OCI-LY3 (cell line): ENCODE results near the gene CABP4.

Experiments
- EZH2phosphoT487 ChIP-seq: fragments of 200-600 bp; shearing (Covaris generic); IDR thresholded peaks from 2 replicates; pipeline ENCODE4 v1.6.1; 2018; ENCODE audit warnings: antibody characterized with exemption, mixed run types, low read depth
- TF ChIP-seq, protein P1 (sequence below): fragments of 200-600, 300-600 bp; sonication (generic); IDR thresholded peaks from 2 replicates; pipeline ENCODE4 v1.5.1; 2014; ENCODE audit warnings: antibody characterized with exemption, low read length, low read depth

DNA sequence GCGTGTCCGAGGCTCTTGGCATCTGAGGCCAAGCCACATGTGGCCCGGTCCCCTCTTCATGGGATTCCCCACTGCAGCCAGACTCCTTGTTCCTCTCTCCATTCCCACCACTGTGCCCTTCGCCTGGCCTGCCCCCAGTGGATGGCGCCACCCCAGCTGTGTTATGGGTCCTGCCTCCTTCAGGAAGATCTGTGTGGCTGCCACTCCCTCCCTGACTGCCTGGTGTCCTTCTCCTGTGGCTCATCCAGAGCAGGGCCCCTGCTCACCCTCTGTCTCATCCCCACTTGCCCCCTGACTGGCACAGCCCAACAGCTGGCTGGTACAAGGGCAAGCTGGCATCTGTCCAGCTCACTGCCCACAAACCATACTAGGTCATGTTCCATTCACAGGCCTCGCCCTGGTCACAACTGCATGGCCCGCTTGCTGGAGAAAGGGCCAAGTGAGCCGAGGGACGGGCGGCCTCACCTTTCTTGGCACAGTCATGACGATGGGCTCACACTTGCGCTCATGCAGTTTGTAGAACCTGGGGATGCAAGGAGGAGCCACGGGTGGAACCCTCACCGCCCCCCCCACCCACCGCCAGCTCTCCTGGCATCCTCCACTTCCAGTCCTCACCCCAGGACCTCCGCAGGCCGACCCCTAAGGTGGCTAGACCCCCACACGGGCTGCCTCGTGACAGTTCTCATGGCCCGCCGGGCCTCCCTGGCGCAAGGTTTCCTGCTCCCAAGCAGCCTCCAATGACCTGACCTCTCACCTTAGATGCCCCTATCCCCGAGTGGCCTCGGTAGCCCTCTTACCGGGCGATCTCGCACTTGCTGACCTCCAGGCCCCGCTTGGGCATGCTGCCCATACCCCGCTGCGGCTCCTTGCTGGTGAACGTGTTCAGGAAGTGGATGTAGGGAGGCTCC is 15.6 kb upstream of the CABP4 start:
- TF ChIP-seq EZH2phosphoT487 = no peak
- TF ChIP-seq, protein P1, sequence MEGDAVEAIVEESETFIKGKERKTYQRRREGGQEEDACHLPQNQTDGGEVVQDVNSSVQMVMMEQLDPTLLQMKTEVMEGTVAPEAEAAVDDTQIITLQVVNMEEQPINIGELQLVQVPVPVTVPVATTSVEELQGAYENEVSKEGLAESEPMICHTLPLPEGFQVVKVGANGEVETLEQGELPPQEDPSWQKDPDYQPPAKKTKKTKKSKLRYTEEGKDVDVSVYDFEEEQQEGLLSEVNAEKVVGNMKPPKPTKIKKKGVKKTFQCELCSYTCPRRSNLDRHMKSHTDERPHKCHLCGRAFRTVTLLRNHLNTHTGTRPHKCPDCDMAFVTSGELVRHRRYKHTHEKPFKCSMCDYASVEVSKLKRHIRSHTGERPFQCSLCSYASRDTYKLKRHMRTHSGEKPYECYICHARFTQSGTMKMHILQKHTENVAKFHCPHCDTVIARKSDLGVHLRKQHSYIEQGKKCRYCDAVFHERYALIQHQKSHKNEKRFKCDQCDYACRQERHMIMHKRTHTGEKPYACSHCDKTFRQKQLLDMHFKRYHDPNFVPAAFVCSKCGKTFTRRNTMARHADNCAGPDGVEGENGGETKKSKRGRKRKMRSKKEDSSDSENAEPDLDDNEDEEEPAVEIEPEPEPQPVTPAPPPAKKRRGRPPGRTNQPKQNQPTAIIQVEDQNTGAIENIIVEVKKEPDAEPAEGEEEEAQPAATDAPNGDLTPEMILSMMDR = peak; percentile 55
